Astrocyte of the cerebellum (primary cell): Measurements from ENCODE around the gene TIMP4.

Experiments used
- DNase-seq: peaks from one replicate; pipeline ENCODE4 v3.0.0-alpha.2; 2011; ENCODE audit warnings: low read depth
- H3K4me3 ChIP-seq: 2 replicates; pipeline ENCODE4 v1.5.1; 2011; ENCODE audit warnings: mild to moderate bottlenecking, low read depth, low read length, moderate library complexity
- in situ Hi-C: cut with HindIII; loops from 2 replicates; pipeline ENCODE4 v1.10.0; 2017; ENCODE audit warnings: low sequenced_read_pairs
- TF ChIP-seq, protein P1 (sequence below): IDR thresholded peaks from 2 replicates; pipeline ENCODE4 v1.5.1; 2012; ENCODE audit warnings: low read length, low read depth, moderate library complexity, mild to moderate bottlenecking; ENCODE audit errors: missing control alignments

The TIMP4 gene

DNA sequence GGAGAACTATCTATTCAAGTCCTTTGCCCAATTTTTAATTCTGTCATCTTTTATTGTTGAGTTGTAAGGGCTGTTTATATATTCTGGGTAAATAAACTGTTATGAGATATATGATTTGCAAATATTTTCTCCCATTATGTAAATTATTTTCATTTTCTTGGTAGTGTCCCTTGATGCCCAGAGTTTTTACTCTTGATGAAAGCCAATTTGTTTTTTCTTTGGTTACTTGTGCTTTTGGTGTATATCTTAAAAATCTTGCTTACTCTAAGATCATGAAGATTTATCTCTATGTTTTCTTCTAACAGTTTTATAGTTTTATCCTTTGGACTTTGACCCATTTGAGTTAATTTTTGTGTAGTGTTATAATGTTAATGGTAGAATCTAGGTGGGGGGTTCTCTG is 44.5 kb downstream of the TIMP4 start:
- no peak for DNase-seq
- TF ChIP-seq, protein P1, sequence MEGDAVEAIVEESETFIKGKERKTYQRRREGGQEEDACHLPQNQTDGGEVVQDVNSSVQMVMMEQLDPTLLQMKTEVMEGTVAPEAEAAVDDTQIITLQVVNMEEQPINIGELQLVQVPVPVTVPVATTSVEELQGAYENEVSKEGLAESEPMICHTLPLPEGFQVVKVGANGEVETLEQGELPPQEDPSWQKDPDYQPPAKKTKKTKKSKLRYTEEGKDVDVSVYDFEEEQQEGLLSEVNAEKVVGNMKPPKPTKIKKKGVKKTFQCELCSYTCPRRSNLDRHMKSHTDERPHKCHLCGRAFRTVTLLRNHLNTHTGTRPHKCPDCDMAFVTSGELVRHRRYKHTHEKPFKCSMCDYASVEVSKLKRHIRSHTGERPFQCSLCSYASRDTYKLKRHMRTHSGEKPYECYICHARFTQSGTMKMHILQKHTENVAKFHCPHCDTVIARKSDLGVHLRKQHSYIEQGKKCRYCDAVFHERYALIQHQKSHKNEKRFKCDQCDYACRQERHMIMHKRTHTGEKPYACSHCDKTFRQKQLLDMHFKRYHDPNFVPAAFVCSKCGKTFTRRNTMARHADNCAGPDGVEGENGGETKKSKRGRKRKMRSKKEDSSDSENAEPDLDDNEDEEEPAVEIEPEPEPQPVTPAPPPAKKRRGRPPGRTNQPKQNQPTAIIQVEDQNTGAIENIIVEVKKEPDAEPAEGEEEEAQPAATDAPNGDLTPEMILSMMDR, result no peak
- in situ Hi-C loops, result no loop called here

DNA sequence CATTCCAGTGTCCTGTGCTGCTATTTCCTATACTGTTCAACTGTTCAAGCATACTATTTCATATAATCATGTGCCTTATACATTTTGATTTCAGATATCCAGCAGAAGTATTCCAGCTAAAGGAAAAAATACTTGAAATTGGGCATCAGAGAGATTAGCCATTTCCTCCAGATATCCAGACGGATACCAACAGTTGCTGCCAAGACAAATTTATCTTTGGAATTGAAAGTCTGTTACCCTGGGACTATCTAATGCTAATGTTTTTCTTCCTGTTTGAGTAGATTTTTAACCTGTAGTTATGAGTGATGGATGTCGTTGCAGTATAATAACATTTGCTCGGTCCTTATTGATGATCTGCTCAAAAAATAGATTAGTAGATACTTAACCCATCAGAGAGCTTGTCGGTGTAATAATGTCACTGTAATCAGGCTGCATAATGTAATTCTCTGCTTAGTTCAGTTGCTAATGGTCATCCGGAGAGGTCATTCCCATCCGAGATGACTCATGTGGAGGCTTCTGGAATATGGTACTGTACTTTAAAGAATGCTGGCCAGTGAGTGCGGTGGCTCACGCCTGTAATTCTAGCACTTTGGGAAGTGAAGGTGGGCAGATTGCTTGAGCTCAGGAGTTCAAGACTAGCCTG is 51.5 kb downstream of the TIMP4 start:
- TF ChIP-seq, protein P1, result no peak
- no peak overlapping the region for H3K4me3 ChIP-seq
- in situ Hi-C loops, result no loop called here
- DNase-seq, result no peak

More for the DNA sequence above, 44.5 kb downstream of the TIMP4 start:
- H3K4me3 ChIP-seq, result no peak overlapping the region
